Measurements from ENCODE around the gene LMAN2L. TPM values are rescaled to one million over a fixed set of nuclear protein-coding genes. Genes with fewer than 3 reads are reported as not detected.

The LMAN2L gene
- polyA plus RNA-seq, 3 donors: 7.9 to 22.4 (median 16.6) TPM

GRCh38 chr2:96697476-96697875, 42.4 kb downstream of the LMAN2L start:
- H3K9me3 Mint-ChIP-seq: no peaks in the 10 kb centered on the region
- H3K36me3 Mint-ChIP-seq: peaks cover 0 to 5% of the 10 kb centered on the region in 2 donors
- Histone ChIP-seq H3K4me1 (ENCODE audit: control insufficient read depth in 1 of 2, insufficient read depth in 2 of 2, low read length in 2 of 2) (no peaks in the 10 kb centered on the region), H4K20me1 (ENCODE audit: insufficient read depth, low read length) (no peaks in the 10 kb centered on the region), H3K27me3 (ENCODE audit: control insufficient read depth in 2 of 2, insufficient read depth in 2 of 2, low read length in 2 of 2) (no peaks in the 10 kb centered on the region), H3K27ac (ENCODE audit: low read depth in 1 of 2, low read length in 2 of 2) (no peak overlapping the region), H3K4me3 (replicated peaks in 1 of 3; ENCODE audit: low read depth in 2 of 3, low read length in 3 of 3) (no peak overlapping the region), H3K36me3 (replicated peaks in 1 of 2; ENCODE audit: control insufficient read depth in 1 of 2, insufficient read depth in 2 of 2, low read length in 2 of 2) (peaks cover 0 to 2% of the 10 kb centered on the region in 2 donors), H2AFZ (ENCODE audit: insufficient read depth, low read depth, low read length, poor library complexity, severe bottlenecking) (no peak overlapping the region), H3K4me2 (replicated peaks; ENCODE audit: extremely low read depth, low read length, poor library complexity, severe bottlenecking) (no peak overlapping the region), H3K9me3 (replicated peaks in 1 of 2; ENCODE audit: control insufficient read depth in 1 of 2, insufficient read depth in 1 of 2, low read length in 2 of 2) (no peaks in the 10 kb centered on the region), H3K79me2 (ENCODE audit: insufficient read depth, low read length) (no peaks in the 10 kb centered on the region), H3K9ac (ENCODE audit: insufficient read depth, low read length, poor library complexity, severe bottlenecking) (no peak overlapping the region)
- WGBS (ENCODE audit: insufficient coverage): 100% methylated on average over 1 of the region's 2 CpGs
- intact Hi-C loops (cut with micrococcal nuclease): no loop called here
- H3K27ac Mint-ChIP-seq: peak overlapping the region in 1 of 7 donors; percentile 68
- no peak for TF ChIP-seq CTCF (IDR thresholded peaks at IDR 0.05)
- DNase-seq: no peak
- H3K4me3 Mint-ChIP-seq: no peak overlapping the region
- no peaks in the 10 kb centered on the region for H3K4me1 Mint-ChIP-seq
- peaks cover 0 to 2% (median 1%) of the 10 kb centered on the region in 3 donors for H3K27me3 Mint-ChIP-seq (ENCODE audit: low read depth in 3 of 3)

GRCh38 chr2:96695602-96696001, 44.3 kb downstream of the LMAN2L start:
- H3K27ac Mint-ChIP-seq: peak overlapping the region in 3 of 7 donors; percentile 25 to 50 (median 28)
- intact Hi-C loops (cut with micrococcal nuclease): no loop called here
- no peaks in the 10 kb centered on the region for H3K36me3 Mint-ChIP-seq
- peaks cover 0 to 1% (median 0%) of the 10 kb centered on the region in 7 donors for H3K9me3 Mint-ChIP-seq
- Histone ChIP-seq H3K9me3 (replicated peaks in 1 of 2; ENCODE audit: control insufficient read depth in 1 of 2, insufficient read depth in 1 of 2, low read length in 2 of 2) (no peaks in the 10 kb centered on the region), H2AFZ (ENCODE audit: insufficient read depth, low read depth, low read length, poor library complexity, severe bottlenecking) (no peak overlapping the region), H3K79me2 (ENCODE audit: insufficient read depth, low read length) (no peaks in the 10 kb centered on the region), H3K36me3 (replicated peaks in 1 of 2; ENCODE audit: control insufficient read depth in 1 of 2, insufficient read depth in 2 of 2, low read length in 2 of 2) (no peaks in the 10 kb centered on the region), H3K27ac (ENCODE audit: low read depth in 1 of 2, low read length in 2 of 2) (no peak overlapping the region), H4K20me1 (ENCODE audit: insufficient read depth, low read length) (no peaks in the 10 kb centered on the region), H3K4me2 (replicated peaks; ENCODE audit: extremely low read depth, low read length, poor library complexity, severe bottlenecking) (no peak overlapping the region), H3K9ac (ENCODE audit: insufficient read depth, low read length, poor library complexity, severe bottlenecking) (no peak overlapping the region), H3K4me1 (ENCODE audit: control insufficient read depth in 1 of 2, insufficient read depth in 2 of 2, low read length in 2 of 2) (no peaks in the 10 kb centered on the region), H3K4me3 (replicated peaks in 1 of 3; ENCODE audit: low read depth in 2 of 3, low read length in 3 of 3) (no peak overlapping the region), H3K27me3 (ENCODE audit: control insufficient read depth in 2 of 2, insufficient read depth in 2 of 2, low read length in 2 of 2) (no peaks in the 10 kb centered on the region)
- H3K27me3 Mint-ChIP-seq (ENCODE audit: low read depth in 3 of 3): peaks cover 0 to 2% (median 1%) of the 10 kb centered on the region in 3 donors
- DNase-seq: no peak
- TF ChIP-seq CTCF (IDR thresholded peaks at IDR 0.05): no peak
- H3K4me3 Mint-ChIP-seq: no peak overlapping the region
- 82% methylated on average over 15 of the region's 15 CpGs for WGBS (ENCODE audit: insufficient coverage)
- H3K4me1 Mint-ChIP-seq: no peaks in the 10 kb centered on the region

Data from CD14-positive monocyte (primary cell).